Uterus (tissue), 4 donors: ENCODE results near the gene PDK2. TPM values are rescaled to one million over a fixed set of nuclear protein-coding genes. Genes with fewer than 3 reads are reported as not detected.

Experiments used
- DNase-seq, 2 donors: peaks; one replicate each; pipeline ENCODE4 v3.0.0-alpha.2; 2019 to 2020
- H3K27ac ChIP-seq, 2 donors: fragments of 200-600 bp; sonication (generic); 1 replicate in 1 of 2; 2 replicates in 1 of 2; pipeline ENCODE4 v1.5.1; 2016 to 2018
- H3K27me3 ChIP-seq, 2 donors: fragments of 200-600 bp; sonication (generic); one replicate each; pipeline ENCODE4 v1.5.1; 2018 to 2019; ENCODE audit warnings: control low read depth in 1 of 2
- H3K36me3 ChIP-seq, 2 donors: fragments of 200-600 bp; sonication (generic); one replicate each; pipeline ENCODE4 v1.5.1; 2019; ENCODE audit warnings: control low read depth in 1 of 2
- H3K4me1 ChIP-seq, 2 donors: fragments of 200-600 bp; sonication (generic); one replicate each; pipeline ENCODE4 v1.5.1; 2018 to 2019; ENCODE audit warnings: control low read depth in 1 of 2
- H3K4me3 ChIP-seq, 2 donors: fragments of 200-600 bp; sonication (generic); 1 replicate in 1 of 2; 2 replicates in 1 of 2; pipeline ENCODE4 v1.5.1; 2018 to 2019; ENCODE audit warnings: mild to moderate bottlenecking in 1 of 2
- H3K9me3 ChIP-seq, 2 donors: fragments of 200-600 bp; sonication (generic); one replicate each; pipeline ENCODE4 v1.5.1; 2019; ENCODE audit warnings: control low read depth in 1 of 2
- CTCF ChIP-seq, 4 experiments: fragments of 200-600 bp in 2 of 4; fragments of 450-650 bp in 2 of 4; sonication (generic) in 2 of 4; IDR thresholded peaks; one replicate each; pipeline ENCODE4 v1.5.1; 2016 to 2019; ENCODE audit warnings: antibody characterized with exemption in 4 of 4, mild to moderate bottlenecking in 2 of 4, moderate library complexity in 1 of 4
- POLR2A ChIP-seq, 2 donors: fragments of 450-650 bp; IDR thresholded peaks; one replicate each; pipeline ENCODE4 v1.6.1; 2016; ENCODE audit warnings: antibody characterized with exemption in 2 of 2, mild to moderate bottlenecking in 1 of 2, moderate library complexity in 1 of 2
- intact Hi-C: fragments of 100-400 bp; cut with DNase I; formaldehyde crosslinking; loops from one replicate; pipeline ENCODE4 v1.15.1; 2023; ENCODE audit warnings: low total_unique reads
- total RNA-seq, 4 donors: library from RNA; depleted of rRNA in 3 of 4; stranded (reverse); fragments of >200 nt in 3 of 4; gene quantifications; one replicate each; pipeline versions ENCODE4 v1.1.0 to v1.2.4, GENCODE V29; 2014 to 2023
- donor health status: DM: yes; HTN: yes; CAD: no.

Gene PDK2
- total RNA-seq, 4 donors from 2014 or later = 12.9 to 62.6 (median 32.4) TPM

GRCh38 chr17:50062293-50063243 is 32.6 kb upstream of the PDK2 start:
- H3K27ac ChIP-seq = peak overlapping the region; percentile 91 to 92
- H3K4me3 ChIP-seq = no peak overlapping the region
- no peaks in the 10 kb centered on the region for H3K9me3 ChIP-seq
- intact Hi-C loops = no loop called here
- H3K36me3 ChIP-seq = no peaks in the 10 kb centered on the region
- TF ChIP-seq POLR2A (IDR thresholded peaks at IDR 0.05) (no peak), CTCF (IDR thresholded peaks at IDR 0.05) (no peak)
- H3K4me1 ChIP-seq = peaks cover 19 to 47% of the 10 kb centered on the region in 2 donors
- H3K27me3 ChIP-seq = no peaks in the 10 kb centered on the region
- peak; percentile 57 to 59 for DNase-seq

GRCh38 chr17:50063561-50064252 is 31.4 kb upstream of the PDK2 start:
- no peaks in the 10 kb centered on the region for H3K9me3 ChIP-seq
- peak overlapping the region; percentile 91 to 92 for H3K27ac ChIP-seq
- peaks cover 19 to 47% of the 10 kb centered on the region in 2 donors for H3K4me1 ChIP-seq
- TF ChIP-seq CTCF (IDR thresholded peaks at IDR 0.05) = no peak
- TF ChIP-seq POLR2A (IDR thresholded peaks at IDR 0.05) = no peak
- no peaks in the 10 kb centered on the region for H3K36me3 ChIP-seq
- no peak for DNase-seq
- H3K4me3 ChIP-seq = no peak overlapping the region
- intact Hi-C loops = no loop called here
- no peaks in the 10 kb centered on the region for H3K27me3 ChIP-seq

GRCh38 chr17:50064253-50065001 is 30.7 kb upstream of the PDK2 start:
- intact Hi-C loops = no loop called here
- Histone ChIP-seq H3K27me3 (no peaks in the 10 kb centered on the region), H3K36me3 (no peaks in the 10 kb centered on the region), H3K4me1 (peaks cover 14 to 47% of the 10 kb centered on the region in 2 donors), H3K9me3 (no peaks in the 10 kb centered on the region), H3K27ac (peak overlapping the region; percentile 91 to 92), H3K4me3 (no peak overlapping the region)
- TF ChIP-seq POLR2A (IDR thresholded peaks at IDR 0.05) (peak; percentile 16 to 30), CTCF (IDR thresholded peaks at IDR 0.05) (peak in 1 of 4 experiments; percentile 10)
- peak; percentile 75 to 90 for DNase-seq

- intact Hi-C loops = no loop called here
- no peaks in the 10 kb centered on the region for H3K36me3 ChIP-seq
- H3K4me1 ChIP-seq = peaks cover 14 to 44% of the 10 kb centered on the region in 2 donors
- H3K27me3 ChIP-seq = no peaks in the 10 kb centered on the region
- no peaks in the 10 kb centered on the region for H3K9me3 ChIP-seq
- H3K27ac ChIP-seq = peak overlapping the region; percentile 91 to 92
- no peak for DNase-seq
- no peak overlapping the region for H3K4me3 ChIP-seq
- no peak for TF ChIP-seq POLR2A (IDR thresholded peaks at IDR 0.05)
- no peak for TF ChIP-seq CTCF (IDR thresholded peaks at IDR 0.05)
Measured at GRCh38 chr17:50065056-50065455, 30.1 kb upstream of the PDK2 start.
